Effector CD8-positive, alpha-beta T cell (primary cell): ENCODE data around the gene PRKCB.

Experiments
- DNase-seq: peaks from one replicate; lab custom pipeline; 2025; lab: John Stamatoyannopoulos, UW

Gene PRKCB

DNA sequence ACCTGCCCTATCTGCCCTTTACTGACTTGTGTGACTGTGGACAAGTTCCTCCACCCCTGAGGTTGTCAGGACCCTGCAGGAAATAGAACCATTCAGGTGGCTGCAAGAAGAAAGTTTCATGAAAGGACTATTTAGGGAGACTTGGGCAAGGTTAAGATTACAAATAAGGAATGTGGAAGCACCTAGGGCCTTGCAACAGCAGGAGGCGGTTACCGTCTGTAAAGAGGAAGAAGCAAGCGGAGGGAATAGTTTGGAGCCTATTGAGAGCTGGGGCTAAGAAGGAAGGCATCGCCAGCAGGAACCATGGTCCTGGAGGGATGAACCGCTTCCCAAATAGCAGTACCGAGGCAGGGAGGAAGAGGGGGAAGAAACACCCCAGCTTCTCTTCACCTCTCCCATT lies 132.4 kb downstream of the PRKCB start:
- no peak for DNase-seq

DNA sequence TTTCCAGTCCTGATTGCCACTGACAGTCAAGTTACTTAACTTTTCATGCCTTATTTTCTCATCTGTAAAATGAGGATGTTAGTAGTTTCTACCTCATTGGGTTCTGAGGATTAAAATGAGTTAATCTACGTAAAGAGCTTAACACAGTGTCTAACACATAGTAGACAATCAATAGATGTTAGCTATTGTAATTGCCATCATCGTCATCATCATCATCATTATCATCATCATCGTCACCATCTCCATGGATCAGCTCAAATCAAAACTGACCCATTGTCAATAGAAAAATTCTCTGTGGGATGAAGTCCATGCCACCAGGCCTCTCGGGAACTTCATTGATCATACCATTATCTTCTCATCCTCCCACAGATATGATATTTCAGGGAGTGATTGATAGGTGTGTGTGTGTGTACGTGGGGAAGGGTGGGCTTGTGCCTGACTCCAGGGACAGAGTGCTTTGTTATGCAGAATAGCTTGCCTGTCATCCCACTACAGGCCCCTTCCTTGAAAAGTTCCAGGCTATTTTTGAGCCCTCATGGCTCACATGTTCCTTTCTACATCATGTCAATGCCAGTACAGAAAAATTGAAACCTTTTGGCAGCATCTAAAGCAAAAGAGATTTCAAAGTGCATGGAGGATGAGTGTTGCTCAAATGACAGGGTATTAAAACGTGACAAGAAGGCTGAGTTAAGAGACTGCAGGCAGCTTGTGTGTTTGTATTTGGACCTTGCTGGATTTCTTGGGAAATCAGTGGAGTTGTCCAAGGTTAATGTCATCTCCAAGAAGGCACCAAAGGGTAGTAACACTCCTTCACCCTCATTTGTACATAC lies 133.9 kb downstream of the PRKCB start:
- DNase-seq, result no peak

DNA sequence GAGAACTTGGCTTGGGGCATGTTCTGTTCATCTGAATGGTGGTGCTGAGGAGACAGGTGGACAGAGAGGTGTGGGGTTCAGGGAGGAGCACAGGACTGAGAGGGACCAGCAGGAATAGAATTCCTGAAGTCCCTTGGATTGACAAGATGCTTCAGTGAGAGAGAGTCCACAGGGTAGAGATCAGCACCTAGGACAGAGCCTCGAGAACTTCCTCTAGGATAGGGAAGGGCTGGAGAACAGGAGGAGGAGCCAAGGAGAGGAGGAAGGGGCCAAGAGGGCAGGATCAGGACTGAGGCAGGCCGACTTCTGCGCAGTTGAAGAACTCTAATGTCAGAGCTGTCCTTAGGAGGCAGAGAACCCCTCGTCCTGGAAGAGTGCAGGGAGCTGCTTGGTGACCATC lies 138.4 kb downstream of the PRKCB start:
- DNase-seq, result no peak

DNA sequence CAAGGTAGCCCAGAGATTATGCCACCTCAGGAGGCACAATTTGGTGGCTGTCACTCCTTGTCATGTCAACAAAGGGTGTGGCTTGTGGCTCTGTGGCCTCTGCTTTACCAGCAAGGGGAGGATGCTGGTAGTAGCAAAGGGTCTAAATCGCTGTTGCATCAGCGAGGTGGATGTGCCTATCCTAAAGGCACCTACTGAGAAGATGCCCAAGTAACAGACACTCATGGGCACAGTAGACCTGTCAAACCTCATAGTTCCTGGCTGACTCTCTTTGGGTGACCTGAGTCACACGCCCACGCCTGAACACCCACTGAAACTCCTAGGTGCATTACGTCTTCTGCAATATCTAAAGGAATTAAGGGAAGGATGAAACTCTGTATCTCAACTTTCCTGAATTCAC lies 139.5 kb downstream of the PRKCB start:
- no peak for DNase-seq

DNA sequence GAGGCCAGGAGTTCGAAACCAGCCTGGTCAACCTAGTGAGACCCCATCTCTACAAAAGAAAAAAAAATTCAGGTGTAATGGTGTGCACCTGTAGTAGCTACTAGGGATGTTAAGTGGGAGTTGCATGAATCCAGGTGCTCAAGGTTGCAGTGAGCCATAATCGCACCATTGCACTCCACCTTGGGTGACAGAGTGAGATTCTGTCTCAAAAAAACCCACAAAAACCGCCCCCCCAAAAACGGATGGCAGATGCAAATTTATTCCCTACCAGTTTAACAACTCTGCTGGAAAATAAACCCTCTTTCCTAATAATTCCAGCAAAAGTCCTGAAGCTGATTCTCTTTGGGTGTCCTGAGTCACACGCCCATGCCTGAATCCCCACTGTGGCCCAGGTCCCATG lies 140.3 kb downstream of the PRKCB start:
- DNase-seq, result no peak

DNA sequence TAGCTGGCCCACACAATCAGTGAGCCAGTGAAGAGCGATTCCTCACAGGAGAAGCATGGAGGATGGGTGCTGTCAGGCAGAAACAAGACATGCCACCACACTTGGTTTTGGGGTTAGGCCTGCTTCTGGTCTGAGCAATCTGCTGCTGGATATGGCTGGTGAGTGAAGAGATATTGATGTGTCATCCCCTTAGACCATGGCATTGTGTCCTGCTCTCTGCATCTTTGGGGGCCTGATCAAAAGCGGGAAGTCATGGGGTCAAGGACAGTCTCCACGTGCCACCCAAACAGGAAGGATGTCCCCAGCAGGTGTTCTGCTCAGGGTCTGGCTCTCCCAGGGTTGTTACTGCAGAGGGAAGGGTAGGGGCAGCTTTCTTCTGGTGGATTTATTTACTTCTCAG lies 140.7 kb downstream of the PRKCB start:
- DNase-seq, result no peak

DNA sequence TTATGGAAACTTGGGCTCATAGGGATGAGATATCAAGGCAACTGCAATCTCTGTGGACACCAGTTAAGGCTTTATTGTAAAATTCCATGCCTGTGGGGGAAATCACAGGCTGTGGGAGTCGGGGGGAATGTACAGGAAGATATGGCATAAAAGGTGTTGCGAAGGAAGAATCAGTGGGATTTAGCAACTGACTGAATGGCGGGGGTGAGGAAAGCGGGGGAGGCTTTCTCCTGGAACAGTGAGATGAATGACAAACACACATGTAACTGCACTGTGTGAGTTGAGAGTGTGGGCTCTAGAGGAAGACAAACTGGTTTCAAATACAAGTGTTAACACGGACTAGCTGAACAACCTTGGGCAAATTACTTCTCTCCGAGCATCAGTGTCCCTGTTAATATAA lies 143.7 kb downstream of the PRKCB start:
- no peak for DNase-seq

DNA sequence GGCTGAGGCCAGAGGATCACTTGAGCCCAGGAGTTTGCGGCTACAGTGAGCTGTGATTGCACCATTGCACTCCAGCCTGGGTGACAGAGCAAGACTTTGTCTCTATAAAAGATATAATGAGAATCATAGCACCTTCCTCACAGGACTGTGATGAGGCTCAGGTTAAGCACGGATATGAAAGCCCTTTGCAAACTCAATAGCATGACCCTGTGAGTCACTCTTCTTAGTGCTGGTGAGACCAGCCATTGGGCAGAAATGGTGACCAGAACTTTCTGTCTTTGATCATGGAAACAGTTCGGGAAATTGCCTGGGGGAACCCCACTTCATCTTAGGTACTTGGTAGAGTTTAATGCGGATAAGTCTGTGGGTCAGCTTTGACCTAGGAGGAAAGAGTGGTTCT lies 144.2 kb downstream of the PRKCB start:
- DNase-seq, result no peak

DNA sequence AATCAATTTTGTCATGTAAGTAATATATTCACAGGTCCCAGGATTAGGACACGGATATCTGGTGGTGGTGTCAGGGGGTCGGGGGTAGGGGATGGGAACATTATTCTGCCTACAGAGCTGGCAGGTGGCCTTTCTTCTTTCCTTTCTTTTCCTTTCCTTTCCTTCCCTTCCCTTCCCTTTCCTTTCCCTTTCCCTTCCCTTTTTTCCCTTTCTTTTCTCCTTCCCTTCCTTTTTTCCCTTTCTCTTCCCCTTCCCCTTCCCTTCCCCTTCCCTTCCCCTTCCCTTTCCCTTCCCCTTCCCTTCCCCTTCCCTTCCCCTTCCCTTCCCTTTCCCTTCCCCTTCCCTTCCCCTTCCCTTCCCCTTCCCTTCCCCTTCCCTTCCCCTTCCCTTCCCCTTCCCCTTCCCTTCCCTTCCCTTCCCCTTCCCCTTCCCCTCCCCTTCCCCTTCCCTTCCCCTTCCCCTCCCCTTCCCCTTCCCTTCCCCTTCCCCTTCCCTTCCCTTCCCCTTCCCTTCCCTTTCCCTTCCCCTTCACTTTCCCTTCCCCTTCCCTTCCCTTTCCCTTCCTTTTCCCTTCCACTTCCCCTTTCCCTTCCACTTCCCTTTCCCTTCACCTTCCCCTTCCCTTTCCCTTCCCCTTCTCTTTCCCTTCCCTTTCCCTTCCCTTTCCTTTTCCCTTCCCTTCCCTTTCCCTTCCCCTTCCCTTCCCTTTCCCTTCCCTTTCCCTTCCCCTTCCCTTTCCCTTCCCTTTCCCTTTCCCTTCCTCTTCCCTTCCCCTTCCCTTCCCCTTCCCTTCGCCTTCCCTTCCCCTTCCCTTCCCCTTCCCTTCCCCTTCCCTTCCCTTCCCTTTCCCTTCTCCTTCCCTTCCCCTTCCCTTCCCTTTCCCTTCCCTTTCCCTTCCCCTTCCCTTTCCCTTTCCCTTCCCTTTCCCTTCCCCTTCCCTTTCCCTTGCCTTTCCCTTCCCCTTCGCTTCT lies 145.9 kb downstream of the PRKCB start:
- no peak for DNase-seq

DNA sequence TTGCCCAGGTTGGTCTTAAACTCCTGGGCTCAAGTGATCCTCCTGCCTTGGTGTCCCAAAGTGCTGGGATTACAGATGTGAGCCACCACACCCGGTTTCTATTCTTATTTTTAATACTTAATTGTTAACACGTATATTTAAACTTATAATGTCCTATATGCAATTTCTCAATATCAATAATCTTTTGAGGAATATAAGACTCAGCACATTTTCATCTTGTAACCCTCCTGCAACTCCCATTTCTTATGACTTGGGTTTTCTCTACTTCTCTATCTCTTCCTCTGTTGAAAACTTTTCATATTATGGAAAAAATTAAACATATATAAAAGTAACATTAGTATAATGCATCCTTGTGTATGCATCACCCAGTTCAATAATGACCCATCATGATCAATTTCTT lies 150.7 kb downstream of the PRKCB start:
- DNase-seq, result no peak

DNA sequence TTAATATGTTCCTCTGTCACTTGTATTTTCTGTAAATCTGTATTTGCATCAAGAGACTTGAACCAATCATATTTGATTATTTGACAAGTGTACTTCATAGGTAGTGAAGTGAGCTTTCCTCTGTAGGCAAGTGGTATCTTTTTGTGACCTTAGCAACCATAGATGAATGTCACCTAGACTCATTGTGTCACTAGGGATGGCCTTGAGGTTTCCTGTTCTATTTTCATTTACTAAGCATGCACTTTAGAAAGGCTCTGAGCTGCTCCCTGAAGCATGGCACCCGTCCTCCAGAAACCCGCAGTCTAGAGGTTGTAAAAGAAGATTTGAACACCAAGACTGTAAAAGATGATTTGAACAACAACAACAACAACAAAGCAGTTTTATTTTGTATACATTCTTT lies 151.7 kb downstream of the PRKCB start:
- no peak for DNase-seq

DNA sequence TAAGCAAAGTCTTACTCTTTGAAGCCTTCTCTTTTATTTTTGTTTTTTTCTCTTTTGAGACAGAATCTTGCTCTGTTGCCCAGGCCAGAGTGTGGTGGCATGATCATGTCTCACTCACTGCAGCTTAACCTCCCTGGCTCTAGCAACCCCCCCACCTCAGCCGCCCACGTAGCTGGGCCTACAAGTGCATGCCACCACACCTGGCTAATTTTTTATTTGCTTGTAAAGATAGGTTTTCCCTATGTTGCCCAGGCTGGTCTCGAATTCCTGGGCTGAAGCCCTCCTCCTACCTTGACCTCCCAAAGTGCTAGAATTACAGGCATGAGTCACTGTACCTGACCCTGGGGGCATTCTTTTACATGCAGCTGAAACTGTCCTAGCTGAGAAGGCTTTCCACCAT lies 154.7 kb downstream of the PRKCB start:
- no peak for DNase-seq

DNA sequence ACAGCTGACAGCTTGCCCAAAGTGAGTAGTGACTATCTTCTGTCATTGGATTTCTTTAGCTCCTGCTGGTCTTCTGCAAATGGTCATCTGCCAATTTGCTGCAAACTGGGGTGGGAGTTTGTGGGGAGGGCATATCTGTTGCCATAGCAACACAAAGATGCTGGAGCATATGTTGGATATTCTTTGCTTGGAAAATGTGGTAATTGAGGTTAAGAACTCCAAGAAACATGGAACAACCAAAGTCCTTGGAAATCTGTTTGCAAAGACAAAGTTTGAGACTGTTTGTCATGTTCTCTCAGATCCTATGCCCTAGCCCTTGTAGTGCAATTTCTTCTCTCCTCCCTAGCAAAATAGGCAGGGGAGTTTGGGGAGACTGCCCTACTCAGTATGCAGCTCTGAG lies 155.3 kb downstream of the PRKCB start:
- no peak for DNase-seq

DNA sequence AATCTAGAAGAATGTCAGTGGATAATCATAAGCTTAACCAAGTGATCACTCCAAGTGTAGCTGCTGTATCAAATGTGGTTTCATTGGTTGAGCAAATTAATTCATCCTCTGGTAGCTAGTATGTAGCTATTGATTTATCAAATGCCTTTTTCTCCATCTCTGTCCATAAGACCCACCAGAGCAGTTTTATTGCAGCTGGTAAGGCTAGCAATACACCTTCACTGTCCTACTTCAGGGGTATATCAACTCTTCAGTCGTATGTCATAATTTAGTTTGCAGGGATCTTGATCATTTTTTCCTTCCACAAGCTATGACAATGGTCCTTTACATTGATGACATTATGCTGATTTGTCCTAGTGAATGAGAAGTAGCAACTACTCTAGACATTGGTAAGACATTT lies 158.8 kb downstream of the PRKCB start:
- DNase-seq, result no peak

DNA sequence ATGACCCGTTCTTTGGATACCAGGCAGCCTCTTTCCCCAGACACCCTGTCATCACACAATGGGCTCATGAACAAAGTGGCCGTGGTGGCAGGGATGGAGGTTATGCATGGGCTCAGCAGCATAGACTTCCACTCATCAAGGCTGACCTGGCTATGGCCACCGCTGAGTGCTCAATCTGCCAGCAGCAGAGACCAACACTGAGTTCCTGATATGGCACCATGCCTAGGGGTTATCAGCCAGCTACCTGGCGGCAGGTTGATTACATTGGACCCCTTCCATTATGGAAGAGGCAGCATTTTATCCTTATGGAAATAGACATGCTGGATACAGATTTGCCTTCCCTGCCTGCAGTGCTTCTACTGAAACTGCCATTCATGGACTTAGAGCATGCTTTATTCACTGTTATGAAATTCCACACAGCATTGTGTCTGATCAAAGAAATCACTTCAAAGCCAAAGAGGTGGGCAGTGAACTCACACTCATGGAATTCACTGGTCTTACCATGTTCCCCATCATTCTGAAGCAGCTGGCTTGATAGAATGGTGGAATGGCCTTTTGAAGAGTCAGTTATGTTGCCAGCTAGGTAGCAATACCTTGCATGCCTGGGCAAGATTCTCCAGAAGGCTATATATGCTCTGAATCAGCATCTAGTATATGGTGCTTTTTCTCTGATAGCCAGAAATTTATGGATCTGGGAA lies 160.6 kb downstream of the PRKCB start:
- no peak for DNase-seq

DNA sequence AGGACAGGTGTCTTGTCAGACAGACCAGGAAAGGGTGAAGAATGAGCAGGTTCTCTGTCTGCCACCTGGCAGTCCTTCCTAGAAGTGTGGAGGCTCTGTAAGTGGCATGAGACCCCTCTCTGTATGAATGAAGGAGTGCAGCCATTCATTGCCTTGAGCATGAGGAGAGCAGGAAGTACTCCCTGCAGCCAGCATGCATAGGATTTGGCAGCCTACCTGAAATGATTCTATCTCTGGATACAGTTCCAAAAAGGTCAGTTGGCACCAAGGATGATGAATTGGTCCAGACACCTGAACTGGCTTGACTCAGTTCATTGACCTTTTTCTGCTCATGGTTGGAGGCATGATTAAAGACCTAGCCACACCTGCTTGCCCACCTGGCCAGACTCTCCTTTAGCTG lies 163.0 kb downstream of the PRKCB start:
- DNase-seq, result no peak

DNA sequence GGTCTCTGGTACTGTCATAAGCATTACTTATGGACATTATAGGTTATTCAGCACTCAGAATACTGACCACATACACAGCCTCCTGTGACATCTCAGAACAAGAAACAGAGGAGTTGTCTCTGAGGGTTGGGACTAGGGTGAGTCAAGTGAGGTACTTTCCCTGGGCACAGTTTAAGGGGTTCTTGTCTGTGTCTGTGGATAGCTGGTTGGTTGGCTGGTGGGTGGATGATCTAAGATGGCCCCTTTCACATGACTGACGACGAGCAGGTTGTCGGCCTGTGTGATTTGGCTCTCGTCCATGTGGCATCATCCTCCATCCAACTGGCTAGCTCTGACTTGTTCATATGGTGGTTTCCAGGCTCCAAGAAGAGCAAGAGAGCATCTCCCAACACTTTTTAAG lies 163.9 kb downstream of the PRKCB start:
- DNase-seq, result no peak

DNA sequence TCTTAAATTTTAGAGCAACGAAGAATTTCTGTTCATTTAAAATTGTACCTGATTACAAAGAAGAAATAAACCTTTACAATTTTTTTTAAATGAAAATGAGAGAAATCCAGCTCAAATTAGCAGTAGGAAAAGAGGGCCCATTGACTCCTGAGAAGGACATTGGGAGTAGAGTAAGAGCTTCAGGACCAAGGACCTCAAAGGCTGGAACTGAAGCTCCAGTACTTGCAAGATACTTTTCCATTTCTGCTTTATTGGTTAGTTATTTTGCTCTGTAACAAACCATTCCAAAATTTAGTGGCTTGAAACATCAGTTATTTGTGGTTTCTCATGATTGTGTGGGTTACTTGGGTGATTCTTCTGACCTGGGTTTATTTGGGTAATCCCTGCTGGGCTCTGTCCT lies 165.9 kb downstream of the PRKCB start:
- no peak for DNase-seq

DNA sequence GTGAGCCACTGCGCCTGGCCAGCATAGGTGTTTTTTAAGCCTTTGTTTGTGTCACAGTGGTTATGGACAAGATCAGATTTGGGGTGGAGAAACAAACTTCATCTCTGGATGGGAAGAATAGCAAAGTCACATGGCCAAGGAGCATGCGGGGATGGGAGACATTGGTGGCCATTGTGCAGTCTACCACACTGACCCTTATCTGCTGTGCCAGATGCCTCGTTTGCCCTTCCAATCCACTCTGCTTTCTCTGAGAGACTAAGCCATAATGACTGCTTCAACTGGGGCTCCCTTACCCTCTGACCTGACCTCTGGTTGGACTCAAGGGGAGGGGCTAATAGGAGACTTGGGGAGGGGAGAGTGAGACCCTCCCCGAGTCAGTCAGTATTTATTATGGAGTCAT lies 166.8 kb downstream of the PRKCB start:
- no peak for DNase-seq

DNA sequence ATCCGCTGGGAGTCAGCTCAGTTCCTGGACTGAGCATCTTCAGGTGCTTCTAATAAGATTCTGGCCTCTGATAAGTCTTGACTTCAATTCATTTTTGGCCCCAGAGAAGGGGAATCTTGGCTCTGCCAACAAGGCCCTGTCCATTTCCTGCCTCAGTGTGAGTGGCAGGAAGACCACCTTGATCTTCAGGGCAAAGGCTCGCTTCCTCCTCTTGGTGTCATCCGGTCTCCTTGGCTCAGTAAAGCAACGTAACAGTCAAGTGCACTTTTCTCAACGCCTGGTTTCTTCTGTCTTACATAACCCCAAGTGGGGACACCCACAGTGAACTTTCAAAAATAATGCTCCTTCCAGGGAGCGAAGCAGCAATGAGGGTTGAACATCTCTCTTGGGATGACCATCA lies 169.8 kb downstream of the PRKCB start:
- no peak for DNase-seq

DNA sequence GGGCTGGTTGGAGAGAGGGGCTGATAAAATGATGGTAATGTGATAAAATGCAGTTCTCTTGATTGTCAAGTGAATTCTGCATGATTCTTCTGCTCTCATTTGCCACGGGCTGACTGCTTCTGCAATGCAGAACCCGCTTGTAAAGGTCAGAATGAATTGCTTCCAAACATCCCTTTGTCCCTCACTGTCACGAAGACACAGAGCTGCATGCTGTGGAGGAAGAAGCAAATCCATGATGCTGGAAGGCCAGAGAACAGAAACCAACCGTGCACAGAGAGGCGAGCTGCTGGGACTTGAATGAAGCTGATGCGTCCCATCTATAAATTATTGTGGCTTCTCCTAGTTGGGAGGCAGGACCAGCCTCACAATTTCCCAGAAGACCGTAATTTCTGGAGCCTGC lies 171.6 kb downstream of the PRKCB start:
- DNase-seq, result no peak

DNA sequence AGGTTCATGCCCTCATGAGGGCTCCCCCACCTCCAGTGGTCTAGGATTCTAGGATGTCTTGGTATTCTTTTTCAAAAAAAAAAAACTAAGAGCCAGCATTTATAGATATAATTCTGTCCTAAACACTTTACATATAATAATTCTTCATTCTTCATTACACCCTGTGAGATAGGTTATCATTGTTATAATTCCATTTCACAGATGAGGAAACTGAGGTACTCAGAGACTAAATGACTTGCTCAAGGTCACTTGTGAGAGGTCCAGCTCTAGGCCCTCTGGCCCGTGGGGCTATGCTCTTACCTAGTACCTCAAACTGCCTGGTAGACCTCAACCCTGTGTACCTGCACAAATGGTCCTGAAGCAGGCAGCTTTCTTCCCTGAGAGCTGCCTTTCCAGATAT lies 172.2 kb downstream of the PRKCB start:
- no peak for DNase-seq

DNA sequence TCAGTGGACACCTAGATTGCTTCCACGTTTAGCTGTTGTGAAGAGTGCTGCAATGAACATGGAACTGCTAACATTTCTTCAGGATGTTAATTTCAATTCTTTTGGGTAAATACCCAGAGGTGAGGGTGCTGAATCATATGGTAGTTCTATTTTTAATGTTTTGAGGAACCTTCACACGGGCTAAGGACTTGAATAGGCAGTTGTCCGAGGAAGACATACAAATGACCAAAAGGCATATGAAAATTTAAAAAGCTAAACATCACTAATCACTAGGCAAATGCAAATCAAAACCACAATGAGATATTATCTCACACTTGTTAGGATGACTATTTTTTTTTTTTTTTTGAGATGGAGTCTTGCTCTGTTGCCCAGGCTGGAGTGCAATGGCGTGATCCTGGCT lies 173.3 kb downstream of the PRKCB start:
- no peak for DNase-seq
